Cerebellar cortex (tissue), 1 donor: ENCODE measurements around the gene SURF1.
"Not testable (repeated sequence)": the region's sequence is repeated elsewhere in the genome, so short reads cannot be mapped to it uniquely, and the experiment has no call there.

Experiments
- DNase-seq: peaks from one replicate; pipeline ENCODE4 v3.0.0-alpha.2; 2015; ENCODE audit warnings: low spot score

Gene SURF1

GRCh38 chr9:133320421-133320881, 35.8 kb downstream of the SURF1 start:
- no peak for DNase-seq

- DNase-seq, result not testable (repeated sequence)
These were observed 38.7 kb downstream of the SURF1 start for GRCh38 chr9:133317551-133317950.

- no peak for DNase-seq
These were observed 40.3 kb downstream of the SURF1 start for GRCh38 chr9:133315997-133316396.

DNA sequence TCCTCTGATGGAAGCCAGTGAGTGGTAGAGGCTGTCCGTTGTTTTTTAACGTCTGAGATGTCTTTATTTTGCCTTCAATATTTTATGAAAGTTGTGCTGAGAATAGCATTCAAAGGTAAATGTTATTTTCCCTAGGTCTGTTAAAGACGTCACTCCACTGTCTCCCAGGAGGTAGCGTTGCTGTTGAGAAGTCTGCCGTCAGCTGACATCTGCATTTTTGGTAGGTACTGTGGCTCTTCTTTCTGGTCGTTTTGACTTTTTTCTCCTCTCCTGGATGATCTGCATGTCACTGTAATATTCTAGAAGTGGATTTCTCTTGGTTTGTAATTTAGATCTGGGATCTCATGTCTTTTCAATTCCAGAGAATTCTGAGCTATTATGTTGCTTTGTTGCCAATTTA, 46.7 kb downstream of the SURF1 start:
- DNase-seq, result no peak

GRCh38 chr9:133307301-133307700, 49.0 kb downstream of the SURF1 start:
- DNase-seq, result no peak

DNA sequence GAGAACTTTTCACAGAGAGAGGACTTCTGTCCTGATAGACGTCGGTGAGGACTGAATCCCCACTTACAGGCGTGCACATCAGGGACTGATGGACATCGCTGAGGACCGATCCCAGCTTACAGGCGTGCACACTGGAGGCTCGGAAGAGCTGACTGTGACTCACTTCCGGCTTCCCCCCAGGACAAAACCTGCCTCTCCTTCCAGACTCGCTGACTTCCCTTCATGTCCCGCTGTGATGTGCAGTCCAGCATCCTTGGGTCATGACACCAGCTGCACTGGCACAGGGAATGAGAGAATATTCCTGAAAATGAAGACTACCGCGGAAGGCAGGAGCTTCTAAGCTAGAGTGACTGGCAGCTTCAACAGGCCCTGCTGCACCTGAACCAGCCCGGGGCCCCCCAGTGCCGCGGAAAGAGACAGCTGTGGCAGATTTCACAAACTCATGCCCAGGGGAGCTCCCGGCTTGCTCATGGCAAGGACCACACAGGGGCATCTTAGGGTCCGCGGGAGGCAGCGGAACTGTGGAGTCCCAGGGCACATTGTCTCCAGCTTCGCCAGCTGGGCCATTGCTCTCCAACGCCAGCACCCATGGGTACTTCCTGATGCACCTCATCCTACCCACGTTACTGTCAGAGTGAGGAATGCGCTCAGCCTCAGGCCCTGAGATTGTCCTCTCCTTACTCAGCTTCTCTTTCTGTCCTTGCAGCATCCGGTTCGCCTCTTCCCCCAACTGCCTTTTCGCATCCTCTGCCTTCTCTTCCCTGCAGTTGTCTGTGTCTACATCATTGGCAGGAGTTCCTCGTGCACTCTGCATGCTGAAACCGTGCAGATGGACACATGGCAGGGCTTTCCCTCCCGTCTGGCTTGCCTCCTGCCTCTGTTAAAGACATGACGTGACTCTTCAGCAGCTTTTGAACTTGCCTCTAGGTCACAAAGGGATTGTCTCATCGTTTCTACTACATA, 49.8 kb downstream of the SURF1 start:
- DNase-seq, result peak; percentile 33

DNA sequence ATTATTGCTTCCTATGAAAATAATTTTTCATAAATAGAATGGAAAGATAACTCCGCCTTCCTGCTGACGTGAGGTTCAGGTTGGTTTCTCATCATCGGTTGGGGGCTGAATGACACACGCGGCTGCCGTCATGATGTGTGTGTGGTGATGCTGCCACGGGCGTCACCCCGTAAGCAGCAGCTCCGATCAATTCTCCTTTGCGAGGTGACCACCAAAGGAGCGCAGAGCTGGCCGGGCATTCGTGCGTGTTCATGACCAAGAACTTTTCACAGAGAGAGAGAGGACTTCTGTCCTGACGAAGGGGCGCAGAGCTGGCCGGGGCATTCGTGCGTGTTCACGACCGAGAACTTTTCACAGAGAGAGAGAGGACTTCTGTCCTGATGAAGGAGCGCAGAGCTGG, 50.6 kb downstream of the SURF1 start:
- no peak for DNase-seq

GRCh38 chr9:133304477-133305377, 51.6 kb downstream of the SURF1 start:
- DNase-seq, result no peak

- no peak for DNase-seq
These were observed 52.2 kb downstream of the SURF1 start for GRCh38 chr9:133304158-133304470.

- DNase-seq, result no peak
These were observed 52.8 kb downstream of the SURF1 start for GRCh38 chr9:133303266-133304157.
